ENCODE data around the gene MAML3.

MAML3 gene

DNA sequence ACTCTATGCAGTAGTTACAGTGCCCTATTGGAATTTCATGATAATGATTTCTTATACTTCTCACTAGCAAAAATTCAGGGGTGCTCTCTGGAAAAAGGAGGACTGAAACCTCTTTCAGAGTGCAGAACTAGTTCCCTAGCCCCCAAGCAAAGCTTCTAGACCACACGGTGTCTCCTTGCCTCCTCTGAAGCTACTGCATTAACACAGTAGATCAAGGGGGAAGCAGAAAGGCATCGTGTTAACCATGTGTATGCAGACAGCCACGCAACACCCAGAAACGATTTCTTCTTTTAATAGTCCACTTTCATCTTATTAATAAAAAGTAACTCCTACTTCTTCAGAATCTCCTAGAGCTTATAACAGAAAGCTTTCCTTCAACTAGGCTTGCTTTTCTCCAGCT, 44.7 kb downstream of the MAML3 start:
- H3K27ac ChIP-seq: no peak overlapping the region

DNA sequence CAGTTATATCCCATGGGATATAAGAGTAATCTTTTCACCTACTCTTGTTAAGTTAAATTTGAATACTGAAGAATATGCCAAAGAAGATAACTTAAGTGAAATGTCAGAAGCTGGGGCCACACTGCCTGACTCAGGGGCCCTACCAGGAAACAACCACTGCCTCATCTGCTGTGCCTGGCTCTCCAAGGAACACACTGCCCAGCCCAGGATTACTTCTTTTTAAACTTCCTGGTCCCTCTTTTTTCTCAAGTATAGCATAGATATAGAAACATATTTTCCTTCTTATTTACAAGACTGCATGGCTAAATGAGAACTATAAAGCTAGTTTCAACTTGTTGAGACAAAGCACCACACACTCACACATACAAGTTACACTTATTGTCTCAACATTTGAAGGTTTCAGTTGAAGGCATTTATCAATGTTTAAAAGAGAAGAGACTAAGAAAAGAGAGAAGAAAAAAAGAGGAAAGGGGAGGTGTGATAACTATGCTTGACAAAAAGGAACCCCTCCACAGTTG, 45.2 kb downstream of the MAML3 start:
- TF ChIP-seq CTCF (conservative IDR thresholded peaks at IDR 0.05): no peak
- H3K27ac ChIP-seq: no peak overlapping the region

More for the DNA sequence above, 44.7 kb downstream of the MAML3 start:
- TF ChIP-seq CTCF (conservative IDR thresholded peaks at IDR 0.05): no peak

DNA sequence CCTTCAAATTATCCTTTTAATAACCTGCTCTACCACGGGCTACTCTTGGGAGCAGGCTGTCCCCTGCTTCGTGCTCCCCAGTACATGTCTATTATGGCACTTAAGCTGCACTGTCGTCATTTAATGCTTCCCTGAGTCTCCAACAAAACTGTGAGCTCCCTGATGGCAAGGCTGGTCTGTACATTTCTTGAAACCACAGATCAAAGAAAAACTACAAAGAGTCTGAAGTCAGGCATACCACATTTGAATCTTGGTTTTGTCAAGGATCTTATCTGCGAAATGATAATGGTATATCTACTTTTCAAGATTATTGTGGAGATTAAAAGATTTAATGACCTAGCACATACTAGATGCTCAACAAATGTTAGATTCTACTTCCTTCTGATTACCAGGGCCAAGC, 45.7 kb downstream of the MAML3 start:
- H3K27ac ChIP-seq: no peak overlapping the region
- TF ChIP-seq CTCF (conservative IDR thresholded peaks at IDR 0.05): no peak

DNA sequence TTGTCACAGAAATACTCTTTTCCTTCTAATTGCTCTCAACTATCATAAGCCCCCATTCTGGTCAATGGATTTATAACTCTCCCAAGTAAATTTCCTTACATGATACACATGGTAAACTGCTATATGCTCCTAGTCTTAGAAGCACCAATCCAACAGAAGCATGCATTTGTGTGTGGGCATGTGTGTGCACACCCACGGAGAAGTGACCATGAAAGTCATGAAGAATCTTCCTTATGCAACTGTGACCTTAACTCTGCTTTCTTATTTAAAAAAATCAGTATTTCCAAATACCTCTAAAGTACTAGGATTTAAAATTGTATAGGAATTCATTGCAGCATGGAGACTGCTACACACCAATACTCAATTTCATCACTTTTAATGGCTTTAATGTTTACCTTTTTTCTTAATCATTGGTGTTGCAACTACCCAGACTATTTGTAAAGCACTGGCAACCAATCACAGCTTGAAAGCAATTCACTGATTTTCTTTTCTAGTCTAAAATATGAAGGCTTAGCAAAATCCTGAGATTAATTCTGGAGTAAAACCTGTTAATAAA, 47.6 kb downstream of the MAML3 start:
- no peak overlapping the region for H3K27ac ChIP-seq
- no peak for TF ChIP-seq CTCF (conservative IDR thresholded peaks at IDR 0.05)

DNA sequence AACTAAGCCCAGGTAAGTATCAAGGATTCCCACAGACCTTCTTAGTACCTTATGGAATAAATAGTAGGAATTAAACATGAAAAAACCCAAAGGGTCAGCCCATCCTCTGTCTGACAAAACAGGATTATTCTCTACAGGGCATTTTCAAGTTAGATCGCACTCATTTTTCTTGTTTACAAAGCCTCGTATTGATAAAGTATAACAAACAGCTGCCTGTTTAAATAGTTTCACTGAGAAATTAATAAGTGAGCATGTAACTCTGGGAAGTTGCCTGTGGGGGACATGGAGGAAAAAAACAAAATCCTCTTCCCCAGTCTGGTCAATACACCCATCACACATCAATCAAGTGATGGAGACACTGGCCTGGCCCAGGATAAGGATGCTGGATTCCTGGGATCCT, 48.5 kb downstream of the MAML3 start:
- no peak overlapping the region for H3K27ac ChIP-seq
- no peak for TF ChIP-seq CTCF (conservative IDR thresholded peaks at IDR 0.05)

- no peak for TF ChIP-seq CTCF (conservative IDR thresholded peaks at IDR 0.05)
- H3K27ac ChIP-seq: no peak overlapping the region
Observed at GRCh38 chr4:140103676-140104075, 50.3 kb downstream of the MAML3 start.

DNA sequence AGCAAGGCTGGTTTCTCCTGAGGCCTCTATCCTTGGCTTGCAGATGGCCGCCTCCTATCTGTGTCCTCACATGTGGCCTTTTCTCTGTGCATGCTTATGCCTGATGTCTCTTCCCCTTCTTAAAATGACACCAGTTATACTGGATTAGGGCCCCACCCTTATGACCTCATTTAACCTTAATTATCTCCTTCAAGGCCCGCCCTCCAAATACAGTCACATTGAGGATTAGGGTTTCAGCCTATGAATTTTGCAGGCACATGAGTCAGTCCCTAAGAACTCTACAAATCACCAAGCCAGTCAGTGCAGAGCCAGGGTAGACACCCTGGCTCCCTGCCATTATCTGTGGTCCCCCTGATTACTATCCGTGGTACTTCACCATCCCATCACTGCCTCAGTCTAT, 51.6 kb downstream of the MAML3 start:
- no peak for TF ChIP-seq CTCF (conservative IDR thresholded peaks at IDR 0.05)
- no peak overlapping the region for H3K27ac ChIP-seq

All from VCaP (cell line).